BJ (cell line): Measurements from ENCODE around the gene ABCC2. TPM values are rescaled to one million over a fixed set of nuclear protein-coding genes. Genes with fewer than 3 reads are reported as not detected.

ENCODE experiments used
- CTCF ChIA-PET: fragments of 350-600 bp; formaldehyde crosslinking; extraction: SDS; loops from one replicate; lab custom pipeline; 2021; ENCODE audit warnings: antibody characterized with exemption, inconsistent platforms; lab: Yijun Ruan, JAX
- POLR2A ChIA-PET: fragments of 300-600 bp; sonication (Branson Sonifier 250); formaldehyde crosslinking; extraction: SDS; loops from one replicate; lab custom pipeline; 2021; ENCODE audit warnings: antibody characterized with exemption; lab: Charles Lee
- DNase-seq: peaks from one replicate; pipeline ENCODE4 v3.0.0-alpha.2; 2011; ENCODE audit warnings: low read depth
- H3K27me3 ChIP-seq: 2 replicates; pipeline ENCODE4 v1.6.0; 2011; ENCODE audit warnings: low read length; ENCODE audit not compliant: control insufficient read depth, insufficient read depth
- H3K36me3 ChIP-seq: 2 replicates; pipeline ENCODE4 v1.5.1; 2011; ENCODE audit warnings: low read length; ENCODE audit not compliant: control insufficient read depth, insufficient read depth
- H3K4me3 ChIP-seq: 2 replicates; pipeline ENCODE4 v1.5.1; 2011; ENCODE audit warnings: low read depth, mild to moderate bottlenecking, control low read depth, low read length
- polyA plus RNA-seq: library from polyadenylated mRNA; depleted of rRNA; stranded (reverse); fragments of >200 nt; gene quantifications from 2 replicates; pipeline ENCODE4 v1.2.3, GENCODE V29; 2011
- TF ChIP-seq, protein P1 (sequence below): IDR thresholded peaks from 2 replicates; pipeline ENCODE4 v1.5.1; 2011; ENCODE audit warnings: low read depth, mild to moderate bottlenecking, control low read depth, inconsistent platforms, low read length, moderate library complexity; ENCODE audit not compliant: insufficient read depth

Gene ABCC2
- polyA plus RNA-seq, 1 experiment = 0.23 TPM

DNA sequence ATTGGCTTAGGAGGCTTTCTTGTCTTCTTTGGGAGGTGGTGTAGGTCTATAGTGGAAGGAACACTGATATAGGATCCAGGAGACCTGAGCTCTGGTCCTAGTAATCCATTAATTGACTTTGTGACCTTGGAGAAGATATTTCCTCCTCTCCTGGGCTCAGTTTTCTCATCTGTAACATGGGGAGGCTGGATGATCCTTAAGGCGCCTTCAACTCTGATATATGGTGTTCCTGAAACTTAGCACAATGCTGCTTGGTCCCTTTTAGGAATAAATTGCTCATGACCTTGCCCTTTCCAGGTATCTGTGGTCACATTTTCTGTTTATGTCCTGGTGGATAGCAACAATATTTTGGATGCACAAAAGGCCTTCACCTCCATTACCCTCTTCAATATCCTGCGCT lies 25.3 kb downstream of the ABCC2 start:
- ChIA-PET CTCF (no interaction called here), POLR2A (no interaction called here)
- DNase-seq = no peak
- no peak overlapping the region for H3K4me3 ChIP-seq
- TF ChIP-seq, protein P1, sequence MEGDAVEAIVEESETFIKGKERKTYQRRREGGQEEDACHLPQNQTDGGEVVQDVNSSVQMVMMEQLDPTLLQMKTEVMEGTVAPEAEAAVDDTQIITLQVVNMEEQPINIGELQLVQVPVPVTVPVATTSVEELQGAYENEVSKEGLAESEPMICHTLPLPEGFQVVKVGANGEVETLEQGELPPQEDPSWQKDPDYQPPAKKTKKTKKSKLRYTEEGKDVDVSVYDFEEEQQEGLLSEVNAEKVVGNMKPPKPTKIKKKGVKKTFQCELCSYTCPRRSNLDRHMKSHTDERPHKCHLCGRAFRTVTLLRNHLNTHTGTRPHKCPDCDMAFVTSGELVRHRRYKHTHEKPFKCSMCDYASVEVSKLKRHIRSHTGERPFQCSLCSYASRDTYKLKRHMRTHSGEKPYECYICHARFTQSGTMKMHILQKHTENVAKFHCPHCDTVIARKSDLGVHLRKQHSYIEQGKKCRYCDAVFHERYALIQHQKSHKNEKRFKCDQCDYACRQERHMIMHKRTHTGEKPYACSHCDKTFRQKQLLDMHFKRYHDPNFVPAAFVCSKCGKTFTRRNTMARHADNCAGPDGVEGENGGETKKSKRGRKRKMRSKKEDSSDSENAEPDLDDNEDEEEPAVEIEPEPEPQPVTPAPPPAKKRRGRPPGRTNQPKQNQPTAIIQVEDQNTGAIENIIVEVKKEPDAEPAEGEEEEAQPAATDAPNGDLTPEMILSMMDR = no peak
- H3K27me3 ChIP-seq = no peaks in the 10 kb centered on the region
- no peaks in the 10 kb centered on the region for H3K36me3 ChIP-seq

DNA sequence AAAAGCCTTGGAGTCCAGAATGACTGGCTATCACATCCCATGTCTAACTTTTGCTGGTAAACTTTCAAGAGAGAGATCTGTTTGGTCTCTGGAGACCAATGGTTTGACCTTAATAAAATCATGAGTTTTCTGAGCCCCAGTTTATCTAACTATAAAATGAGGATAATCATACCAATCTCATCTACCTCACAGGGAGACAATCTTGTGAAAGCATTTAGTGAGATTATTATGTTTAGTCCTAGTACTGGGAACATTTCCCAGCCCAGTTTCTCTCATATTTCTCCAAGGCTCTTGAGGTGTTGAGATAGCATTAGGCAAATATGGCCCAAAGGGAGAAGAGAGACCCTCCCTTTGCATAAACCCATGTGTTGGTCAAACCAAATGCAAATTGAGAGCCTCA lies 25.8 kb downstream of the ABCC2 start:
- CTCF ChIA-PET = no interaction called here

DNA sequence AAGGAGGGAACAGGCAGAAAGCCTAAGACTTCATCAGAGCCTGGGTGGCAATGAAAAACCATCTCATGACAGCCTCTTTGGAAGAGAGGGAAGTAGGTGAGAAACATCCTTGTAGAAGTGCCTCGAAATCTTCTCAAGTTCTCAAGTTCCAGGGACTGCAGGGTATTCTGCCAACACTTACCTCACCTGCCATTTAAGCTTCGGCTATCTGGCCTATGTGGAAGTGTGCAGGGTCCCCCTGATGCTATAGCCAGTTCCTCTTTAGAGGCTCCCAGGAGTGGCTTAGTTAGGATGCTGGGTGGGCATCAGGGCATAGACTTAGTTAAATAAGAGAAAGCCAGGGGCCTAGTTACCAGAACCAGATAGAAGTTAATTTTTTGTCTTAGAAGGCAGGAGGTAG lies 27.0 kb downstream of the ABCC2 start:
- ChIA-PET CTCF (no interaction called here), POLR2A (no interaction called here)
- DNase-seq = no peak
- TF ChIP-seq, protein P1 = no peak
- no peaks in the 10 kb centered on the region for H3K27me3 ChIP-seq
- H3K4me3 ChIP-seq = no peak overlapping the region
- H3K36me3 ChIP-seq = no peaks in the 10 kb centered on the region

More for the DNA sequence above, 25.8 kb downstream of the ABCC2 start:
- Histone ChIP-seq H3K27me3 (no peaks in the 10 kb centered on the region), H3K36me3 (no peaks in the 10 kb centered on the region), H3K4me3 (no peak overlapping the region)
- POLR2A ChIA-PET = no interaction called here
- TF ChIP-seq, protein P1 = no peak
- DNase-seq = no peak

DNA sequence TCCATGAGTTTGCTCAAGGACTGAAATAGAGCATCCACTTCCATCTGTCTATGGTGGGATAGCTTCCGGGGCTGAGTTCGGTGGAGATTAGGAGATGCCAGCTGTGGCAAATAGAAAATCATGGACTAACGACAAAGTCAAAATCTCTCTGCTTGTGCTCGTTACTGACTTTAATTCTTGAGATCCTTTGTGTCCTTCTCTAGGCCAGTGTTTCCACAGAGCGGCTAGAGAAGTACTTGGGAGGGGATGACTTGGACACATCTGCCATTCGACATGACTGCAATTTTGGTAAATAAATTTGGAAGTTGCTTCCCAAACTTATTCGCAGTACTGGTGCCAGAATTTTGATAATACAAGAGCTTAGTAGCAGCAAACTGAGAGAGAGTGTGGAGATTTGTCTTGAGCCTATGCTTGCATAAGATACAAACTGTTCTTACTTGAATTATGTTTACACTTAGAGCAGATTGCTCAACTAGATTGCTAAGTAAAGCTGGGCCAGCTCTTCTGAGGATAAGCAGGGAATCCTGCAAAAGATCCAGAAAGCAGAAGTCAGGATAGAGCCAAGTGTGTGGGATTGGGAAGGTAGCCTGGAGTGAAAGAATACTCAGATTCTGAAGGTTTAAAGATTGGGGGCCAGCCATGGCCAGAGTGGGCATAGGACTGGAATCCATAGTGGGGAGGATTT lies 27.6 kb downstream of the ABCC2 start:
- ChIA-PET POLR2A (no interaction called here), CTCF (interaction anchor here (0.9 kb wide), 1 partner anchor 11 kb away, joined by 4 read pairs; no protein-coding TSS in a partner anchor)
- Histone ChIP-seq H3K4me3 (no peak overlapping the region), H3K27me3 (no peaks in the 10 kb centered on the region), H3K36me3 (no peaks in the 10 kb centered on the region)
- no peak for DNase-seq
- TF ChIP-seq, protein P1 = no peak

DNA sequence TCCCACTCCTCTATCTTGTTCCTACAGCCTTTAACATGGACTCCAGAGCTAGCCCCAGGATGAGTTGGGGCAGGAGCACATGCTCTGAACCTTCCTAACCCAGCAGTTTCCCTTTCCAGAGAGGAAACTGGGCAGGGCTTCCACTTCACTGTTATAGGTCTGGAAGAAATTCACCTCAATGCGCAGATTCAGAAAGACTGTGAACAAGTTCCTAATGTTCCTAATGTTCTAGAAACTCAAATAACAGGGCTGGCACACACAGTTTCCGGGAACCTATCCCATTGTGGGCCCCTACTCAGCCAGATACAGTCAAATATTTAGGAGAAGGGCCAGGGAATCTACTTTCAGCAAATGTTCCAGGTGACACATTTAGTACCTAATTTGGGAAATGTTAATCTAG lies 29.7 kb downstream of the ABCC2 start:
- CTCF ChIA-PET = interaction anchor here (0.7 to 1.3 kb wide), 2 partner anchors 17 to 24 kb away, joined by 3 read pairs; no protein-coding TSS in a partner anchor
- POLR2A ChIA-PET = interaction anchor here (0.7 kb wide), 1 partner anchor 12 kb away, joined by 3 read pairs; no protein-coding TSS in a partner anchor
- Histone ChIP-seq H3K36me3 (no peaks in the 10 kb centered on the region), H3K4me3 (no peak overlapping the region), H3K27me3 (no peaks in the 10 kb centered on the region)
- no peak for DNase-seq
- TF ChIP-seq, protein P1 = no peak
